ENCODE data around the gene VIM.
A peak's percentile ranks its signal among the peaks of the same experiment; 100 is the strongest.

The VIM gene

DNA sequence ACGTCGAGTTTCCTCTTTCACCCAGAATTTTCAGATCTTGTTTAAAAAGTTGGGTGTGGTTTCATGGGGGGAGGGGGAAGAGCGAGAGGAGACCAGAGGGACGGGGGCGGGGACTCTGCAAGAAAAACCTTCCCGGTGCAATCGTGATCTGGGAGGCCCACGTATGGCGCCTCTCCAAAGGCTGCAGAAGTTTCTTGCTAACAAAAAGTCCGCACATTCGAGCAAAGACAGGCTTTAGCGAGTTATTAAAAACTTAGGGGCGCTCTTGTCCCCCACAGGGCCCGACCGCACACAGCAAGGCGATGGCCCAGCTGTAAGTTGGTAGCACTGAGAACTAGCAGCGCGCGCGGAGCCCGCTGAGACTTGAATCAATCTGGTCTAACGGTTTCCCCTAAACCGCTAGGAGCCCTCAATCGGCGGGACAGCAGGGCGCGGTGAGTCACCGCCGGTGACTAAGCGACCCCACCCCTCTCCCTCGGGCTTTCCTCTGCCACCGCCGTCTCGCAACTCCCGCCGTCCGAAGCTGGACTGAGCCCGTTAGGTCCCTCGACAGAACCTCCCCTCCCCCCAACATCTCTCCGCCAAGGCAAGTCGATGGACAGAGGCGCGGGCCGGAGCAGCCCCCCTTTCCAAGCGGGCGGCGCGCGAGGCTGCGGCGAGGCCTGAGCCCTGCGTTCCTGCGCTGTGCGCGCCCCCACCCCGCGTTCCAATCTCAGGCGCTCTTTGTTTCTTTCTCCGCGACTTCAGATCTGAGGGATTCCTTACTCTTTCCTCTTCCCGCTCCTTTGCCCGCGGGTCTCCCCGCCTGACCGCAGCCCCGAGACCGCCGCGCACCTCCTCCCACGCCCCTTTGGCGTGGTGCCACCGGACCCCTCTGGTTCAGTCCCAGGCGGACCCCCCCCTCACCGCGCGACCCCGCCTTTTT lies at the start of gene VIM:
Gene VIM (plus strand): TSS at position 151 of the 925 bp plus-strand sequence. CDS start 1,182 bp downstream, outside the sequence.
- TF ChIP-seq, protein P1, sequence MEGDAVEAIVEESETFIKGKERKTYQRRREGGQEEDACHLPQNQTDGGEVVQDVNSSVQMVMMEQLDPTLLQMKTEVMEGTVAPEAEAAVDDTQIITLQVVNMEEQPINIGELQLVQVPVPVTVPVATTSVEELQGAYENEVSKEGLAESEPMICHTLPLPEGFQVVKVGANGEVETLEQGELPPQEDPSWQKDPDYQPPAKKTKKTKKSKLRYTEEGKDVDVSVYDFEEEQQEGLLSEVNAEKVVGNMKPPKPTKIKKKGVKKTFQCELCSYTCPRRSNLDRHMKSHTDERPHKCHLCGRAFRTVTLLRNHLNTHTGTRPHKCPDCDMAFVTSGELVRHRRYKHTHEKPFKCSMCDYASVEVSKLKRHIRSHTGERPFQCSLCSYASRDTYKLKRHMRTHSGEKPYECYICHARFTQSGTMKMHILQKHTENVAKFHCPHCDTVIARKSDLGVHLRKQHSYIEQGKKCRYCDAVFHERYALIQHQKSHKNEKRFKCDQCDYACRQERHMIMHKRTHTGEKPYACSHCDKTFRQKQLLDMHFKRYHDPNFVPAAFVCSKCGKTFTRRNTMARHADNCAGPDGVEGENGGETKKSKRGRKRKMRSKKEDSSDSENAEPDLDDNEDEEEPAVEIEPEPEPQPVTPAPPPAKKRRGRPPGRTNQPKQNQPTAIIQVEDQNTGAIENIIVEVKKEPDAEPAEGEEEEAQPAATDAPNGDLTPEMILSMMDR (IDR thresholded peaks at IDR 0.05; ENCODE audit: insufficient read depth, low read depth, low read length, missing control alignments): no peak
- peak; percentile 93 for DNase-seq (ENCODE audit: low read depth)
- peak within 1 kb of the TSS; percentile 81 for H3K4me3 ChIP-seq (ENCODE audit: low read length)

DNA sequence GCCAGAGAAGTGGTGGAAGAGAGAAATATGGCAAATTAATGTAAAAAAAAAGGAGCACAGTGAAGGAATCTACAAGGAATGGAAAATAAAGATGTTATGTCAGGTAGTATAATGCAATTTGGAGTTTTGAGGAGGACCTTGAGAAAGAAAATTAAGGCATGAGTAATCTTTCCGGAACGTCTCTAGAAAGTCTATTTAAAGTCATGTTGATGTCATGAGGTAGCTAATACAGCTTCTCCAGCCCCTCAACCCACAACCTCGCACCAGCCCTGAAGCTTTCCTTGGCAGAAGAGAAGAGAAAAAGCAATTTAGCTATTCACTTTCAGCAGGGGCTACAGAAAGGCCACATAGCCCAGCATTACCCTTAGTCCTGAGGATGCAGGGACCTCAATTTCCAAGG lies 49.0 kb upstream of the VIM start:
- TF ChIP-seq, protein P1 (IDR thresholded peaks at IDR 0.05; ENCODE audit: insufficient read depth, low read depth, low read length, missing control alignments): no peak
- no peak overlapping the region for H3K4me3 ChIP-seq (ENCODE audit: low read length)
- DNase-seq (ENCODE audit: low read depth): no peak

DNA sequence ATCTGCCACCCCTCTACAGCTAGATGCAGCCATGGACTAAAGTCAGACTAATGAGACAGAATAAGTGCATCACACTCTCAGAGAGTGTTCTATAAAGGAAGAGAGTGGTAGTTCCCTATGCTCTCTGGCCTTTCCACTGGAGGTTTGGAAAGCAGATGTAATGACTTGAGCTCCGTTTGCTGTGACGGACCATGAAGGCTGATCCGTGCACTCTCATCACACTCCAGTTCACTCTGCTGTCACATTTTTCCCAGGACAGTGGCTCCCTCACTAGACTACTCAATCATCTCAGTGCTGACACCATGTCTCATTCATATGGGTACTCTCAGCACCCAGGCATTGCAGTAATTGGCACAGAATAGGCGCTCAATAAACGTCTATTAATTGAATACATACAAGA lies 46.9 kb upstream of the VIM start:
- no peak overlapping the region for H3K4me3 ChIP-seq (ENCODE audit: low read length)
- TF ChIP-seq, protein P1 (IDR thresholded peaks at IDR 0.05; ENCODE audit: insufficient read depth, low read depth, low read length, missing control alignments): no peak
- no peak for DNase-seq (ENCODE audit: low read depth)

DNA sequence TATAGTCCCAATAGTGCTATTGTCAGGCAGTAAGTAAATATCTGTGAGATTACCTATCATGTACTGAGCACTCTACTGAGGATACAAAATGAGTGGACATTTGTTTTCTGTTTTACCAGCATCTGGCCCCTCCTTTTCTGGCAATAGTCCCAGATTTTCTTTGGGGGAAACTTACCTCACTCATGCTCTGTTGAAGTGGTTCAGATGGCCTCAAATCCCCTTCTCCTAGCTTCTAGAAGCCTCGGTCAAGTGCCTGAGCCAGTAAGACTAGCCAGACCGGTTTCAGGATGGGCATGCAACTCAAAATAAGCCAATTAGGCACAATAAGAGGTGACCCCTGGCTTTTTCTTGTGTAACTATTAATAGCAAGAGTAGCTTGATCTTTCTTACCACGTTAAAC lies 46.3 kb upstream of the VIM start:
- no peak overlapping the region for H3K4me3 ChIP-seq (ENCODE audit: low read length)
- DNase-seq (ENCODE audit: low read depth): peak; percentile 65
- TF ChIP-seq, protein P1 (IDR thresholded peaks at IDR 0.05; ENCODE audit: insufficient read depth, low read depth, low read length, missing control alignments): no peak

DNA sequence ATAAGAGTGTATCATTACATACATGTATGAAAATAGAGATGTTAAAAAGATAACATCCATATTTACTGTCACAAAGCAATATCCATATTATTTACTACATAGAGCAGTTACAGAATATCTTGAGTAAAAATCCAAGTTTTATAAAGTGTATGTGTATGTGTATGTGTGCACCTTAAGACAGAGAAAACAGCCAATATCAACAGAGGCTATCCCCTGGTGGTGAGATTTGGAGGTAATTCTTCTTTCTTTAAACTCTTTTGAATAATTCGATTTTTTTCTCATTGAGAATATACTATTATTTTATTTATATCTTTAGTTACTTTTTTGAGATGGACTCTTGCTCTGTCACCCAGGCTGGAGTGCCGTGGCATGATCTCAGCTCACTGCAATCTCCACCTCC lies 44.9 kb upstream of the VIM start:
- TF ChIP-seq, protein P1 (IDR thresholded peaks at IDR 0.05; ENCODE audit: insufficient read depth, low read depth, low read length, missing control alignments): peak; percentile 18
- DNase-seq (ENCODE audit: low read depth): no peak
- no peak overlapping the region for H3K4me3 ChIP-seq (ENCODE audit: low read length)

DNA sequence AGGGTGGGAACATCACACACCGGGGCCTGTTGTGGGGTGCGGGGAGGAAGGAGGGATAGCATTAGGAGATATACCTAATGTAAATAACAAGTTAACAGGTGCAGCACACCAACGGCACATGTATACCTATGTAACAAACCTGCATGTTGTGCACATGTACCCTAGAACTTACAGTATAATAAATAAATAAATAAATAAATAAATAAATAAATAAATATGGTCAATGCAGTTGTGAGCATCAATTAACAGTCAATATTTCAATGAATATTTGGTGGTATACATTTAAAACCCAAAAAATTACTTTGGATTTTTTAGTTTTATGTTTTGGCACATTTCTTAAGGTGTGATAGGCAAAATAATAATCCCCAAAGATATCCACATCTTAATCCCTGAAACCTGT lies 42.2 kb upstream of the VIM start:
- TF ChIP-seq, protein P1 (IDR thresholded peaks at IDR 0.05; ENCODE audit: insufficient read depth, low read depth, low read length, missing control alignments): no peak
- no peak for DNase-seq (ENCODE audit: low read depth)

More for the DNA sequence above, 42.2 kb upstream of the VIM start:
- H3K4me3 ChIP-seq (ENCODE audit: low read length): no peak overlapping the region
